ENCODE data around the gene CIROP.

Gene CIROP

GRCh38 chr14:23143911-23144310 lies 39.1 kb upstream of the CIROP start:
- no peaks in the 10 kb centered on the region for H3K9me2 ChIP-seq (replicated peaks; ENCODE audit: control insufficient read depth, low read length)
- H4K20me1 ChIP-seq (ENCODE audit: control insufficient read depth, insufficient read depth, low read depth, low read length), result no peaks in the 10 kb centered on the region
- H3K27me3 ChIP-seq (ENCODE audit: control insufficient read depth, low read length), result peaks cover 19% of the 10 kb centered on the region; the same call in 1 of the 2 replicates
- peaks cover 5% of the 10 kb centered on the region; the same call in 1 of the 2 replicates for H3K4me1 ChIP-seq (ENCODE audit: control insufficient read depth, low read length)
- no peaks in the 10 kb centered on the region for H3K36me3 ChIP-seq (ENCODE audit: control insufficient read depth, low read length)
- H3K27ac ChIP-seq (ENCODE audit: low read depth, low read length), result no peak overlapping the region
- H3K79me2 ChIP-seq (ENCODE audit: control insufficient read depth, low read length), result no peaks in the 10 kb centered on the region
- no peaks in the 10 kb centered on the region for H3K9me3 ChIP-seq (ENCODE audit: control insufficient read depth, insufficient read depth, low read length)
- no peaks in the 10 kb centered on the region for H3F3A ChIP-seq (ENCODE audit: control insufficient read depth, insufficient read depth)
- no peak overlapping the region for H3K4me2 ChIP-seq (ENCODE audit: low read length)
- TF ChIP-seq EZH2phosphoT487 (IDR thresholded peaks at IDR 0.05; ENCODE audit: borderline replicate concordance, low read length), result no peak
- TF ChIP-seq CTCF (IDR thresholded peaks at IDR 0.05; ENCODE audit: low read depth, low read length, poor library complexity, severe bottlenecking), result no peak
- H3K4me3 ChIP-seq (ENCODE audit: low read length), result no peak overlapping the region

GRCh38 chr14:23142826-23143225 lies 38.0 kb upstream of the CIROP start:
- H3K4me3 ChIP-seq (ENCODE audit: low read length), result no peak overlapping the region
- peaks cover 20% of the 10 kb centered on the region; the same call in 1 of the 2 replicates for H3K27me3 ChIP-seq (ENCODE audit: control insufficient read depth, low read length)
- H3K9me3 ChIP-seq (ENCODE audit: control insufficient read depth, insufficient read depth, low read length), result no peaks in the 10 kb centered on the region
- no peak overlapping the region for H3K27ac ChIP-seq (ENCODE audit: low read depth, low read length)
- H3K36me3 ChIP-seq (ENCODE audit: control insufficient read depth, low read length), result no peaks in the 10 kb centered on the region
- H4K20me1 ChIP-seq (ENCODE audit: control insufficient read depth, insufficient read depth, low read depth, low read length), result no peaks in the 10 kb centered on the region
- H3K79me2 ChIP-seq (ENCODE audit: control insufficient read depth, low read length), result no peaks in the 10 kb centered on the region
- no peaks in the 10 kb centered on the region for H3K9me2 ChIP-seq (replicated peaks; ENCODE audit: control insufficient read depth, low read length)
- H3F3A ChIP-seq (ENCODE audit: control insufficient read depth, insufficient read depth), result no peaks in the 10 kb centered on the region
- H3K4me1 ChIP-seq (ENCODE audit: control insufficient read depth, low read length), result no peaks in the 10 kb centered on the region
- H3K4me2 ChIP-seq (ENCODE audit: low read length), result no peak overlapping the region
- TF ChIP-seq EZH2phosphoT487 (IDR thresholded peaks at IDR 0.05; ENCODE audit: borderline replicate concordance, low read length) (no peak), CTCF (IDR thresholded peaks at IDR 0.05; ENCODE audit: low read depth, low read length, poor library complexity, severe bottlenecking) (no peak)

GRCh38 chr14:23141706-23142444 lies 37.1 kb upstream of the CIROP start:
- H3K4me2 ChIP-seq (ENCODE audit: low read length), result no peak overlapping the region
- peaks cover 20% of the 10 kb centered on the region; the same call in 1 of the 2 replicates for H3K27me3 ChIP-seq (ENCODE audit: control insufficient read depth, low read length)
- TF ChIP-seq EZH2phosphoT487 (IDR thresholded peaks at IDR 0.05; ENCODE audit: borderline replicate concordance, low read length) (no peak), CTCF (IDR thresholded peaks at IDR 0.05; ENCODE audit: low read depth, low read length, poor library complexity, severe bottlenecking) (no peak)
- no peaks in the 10 kb centered on the region for H4K20me1 ChIP-seq (ENCODE audit: control insufficient read depth, insufficient read depth, low read depth, low read length)
- no peak overlapping the region for H3K27ac ChIP-seq (ENCODE audit: low read depth, low read length)
- no peaks in the 10 kb centered on the region for H3K79me2 ChIP-seq (ENCODE audit: control insufficient read depth, low read length)
- no peaks in the 10 kb centered on the region for H3K9me2 ChIP-seq (replicated peaks; ENCODE audit: control insufficient read depth, low read length)
- no peaks in the 10 kb centered on the region for H3K36me3 ChIP-seq (ENCODE audit: control insufficient read depth, low read length)
- no peak overlapping the region for H3K4me3 ChIP-seq (ENCODE audit: low read length)
- no peaks in the 10 kb centered on the region for H3K4me1 ChIP-seq (ENCODE audit: control insufficient read depth, low read length)
- H3K9me3 ChIP-seq (ENCODE audit: control insufficient read depth, insufficient read depth, low read length), result no peaks in the 10 kb centered on the region
- no peaks in the 10 kb centered on the region for H3F3A ChIP-seq (ENCODE audit: control insufficient read depth, insufficient read depth)
